HepG2 (cell line): ENCODE results near the gene BIRC5. TPM values are rescaled to one million over a fixed set of nuclear protein-coding genes. Genes with fewer than 3 reads are reported as not detected.

Source experiments
- EHMT2 ChIP-seq: fragments of 200-600 bp; sonication (generic); IDR thresholded peaks from 2 replicates; pipeline ENCODE4 v1.7.0; 2017; ENCODE audit warnings: antibody characterized with exemption, low read depth, low read length, borderline replicate concordance
- ELK4 ChIP-seq: sonication (generic); formaldehyde crosslinking; IDR thresholded peaks from 2 replicates; pipeline ENCODE4 v1.9.0; 2021; ENCODE audit warnings: missing genetic modification reagents, borderline replicate concordance
- ETV5 ChIP-seq: IDR thresholded peaks from 2 replicates; pipeline ENCODE4 v1.6.1; 2018; ENCODE audit warnings: missing biosample characterization, missing genetic modification reagents, inconsistent platforms, borderline replicate concordance
- KLF16 ChIP-seq, 2 experiments: sonication (generic) in 1 of 2; formaldehyde crosslinking in 1 of 2; IDR thresholded peaks; 2 replicates each; pipeline versions ENCODE4 v1.6.1 to v1.8.0; 2016 to 2023; ENCODE audit warnings: missing genetic modification reagents in 2 of 2, missing compliant biosample characterization in 1 of 2
- MAFG ChIP-seq: sonication (generic); formaldehyde crosslinking; IDR thresholded peaks from 2 replicates; pipeline ENCODE4 v1.5.1; 2020; ENCODE audit warnings: mild to moderate bottlenecking, missing genetic modification reagents
- MLXIP ChIP-seq: sonication (generic); formaldehyde crosslinking; IDR thresholded peaks from 2 replicates; pipeline ENCODE4 v1.9.0; 2021; ENCODE audit warnings: missing genetic modification reagents, borderline replicate concordance
- MTA3 ChIP-seq: sonication (generic); formaldehyde crosslinking; IDR thresholded peaks from 2 replicates; pipeline ENCODE4 v1.4.0; 2020; ENCODE audit warnings: missing genetic modification reagents
- MYNN ChIP-seq: sonication (generic); formaldehyde crosslinking; IDR thresholded peaks from 2 replicates; pipeline ENCODE4 v1.4.0; 2020; ENCODE audit warnings: mild to moderate bottlenecking, low read depth, missing genetic modification reagents
- NONO ChIP-seq, 2 experiments: fragments of 450-650 bp in 1 of 2; sonication (generic) in 1 of 2; formaldehyde crosslinking in 1 of 2; IDR thresholded peaks in 1 of 2; conservative IDR thresholded peaks in 1 of 2; 2 replicates each; pipeline versions ENCODE4 v1.6.1 to v1.8.0; 2017 to 2022; ENCODE audit warnings: mild to moderate bottlenecking in 1 of 2, missing genetic modification reagents in 1 of 2, moderate library complexity in 1 of 2
- PAX8 ChIP-seq: sonication (generic); formaldehyde crosslinking; IDR thresholded peaks from 2 replicates; pipeline ENCODE4 v1.8.0; 2022; ENCODE audit warnings: mild to moderate bottlenecking, missing genetic modification reagents, borderline replicate concordance
- SNAPC5 ChIP-seq: sonication (generic); formaldehyde crosslinking; IDR thresholded peaks from 2 replicates; pipeline ENCODE4 v1.8.1; 2023; ENCODE audit warnings: mild to moderate bottlenecking, missing genetic modification reagents, borderline replicate concordance
- SRSF4 ChIP-seq: fragments of 200-400 bp; formaldehyde crosslinking; IDR thresholded peaks from one replicate; pipeline ENCODE4 v1.6.1; 2018; ENCODE audit warnings: mild to moderate bottlenecking, low read depth, low read length, moderate library complexity; ENCODE audit not compliant: poor library complexity, severe bottlenecking
- ZBTB37 ChIP-seq: sonication (generic); formaldehyde crosslinking; IDR thresholded peaks from 2 replicates; pipeline ENCODE4 v1.4.0; 2020; ENCODE audit warnings: mild to moderate bottlenecking, missing genetic modification reagents
- ZNF33A ChIP-seq: sonication (generic); formaldehyde crosslinking; IDR thresholded peaks from 2 replicates; pipeline ENCODE4 v1.5.1; 2020; ENCODE audit warnings: missing genetic modification reagents, mild to moderate bottlenecking, moderate library complexity, borderline replicate concordance
- ZNF446 ChIP-seq: sonication (generic); formaldehyde crosslinking; IDR thresholded peaks from 2 replicates; pipeline ENCODE4 v1.5.0; 2020; ENCODE audit warnings: mild to moderate bottlenecking, missing genetic modification reagents
- ZNF557 ChIP-seq: sonication (generic); formaldehyde crosslinking; IDR thresholded peaks from 2 replicates; pipeline ENCODE4 v1.4.0; 2020; ENCODE audit warnings: missing genetic modification reagents
- ZNF772 ChIP-seq: sonication (generic); formaldehyde crosslinking; IDR thresholded peaks from 2 replicates; pipeline ENCODE4 v1.5.0; 2020; ENCODE audit warnings: mild to moderate bottlenecking, missing genetic modification reagents
- ZNF784 ChIP-seq: sonication (generic); formaldehyde crosslinking; IDR thresholded peaks from 2 replicates; pipeline ENCODE4 v1.5.1; 2020; ENCODE audit warnings: missing genetic modification reagents, mild to moderate bottlenecking, borderline replicate concordance
- polyA plus RNA-seq, 8 experiments: library from polyadenylated mRNA; depleted of rRNA in 3 of 8; stranded (reverse) in 7 of 8; unstranded in 1 of 8; fragments of >200 nt; fragmentation: Illumina TruSeq in 4 of 8; extraction: Trizol in 4 of 8; gene quantifications; 2 replicates each; pipeline versions ENCODE4 v1.2.1 to v1.2.3, GENCODE V29; 2011 to 2016; ENCODE audit warnings: low read depth in 4 of 8, missing spikeins in 1 of 8, mixed read lengths in 1 of 8; ENCODE audit not compliant: insufficient read depth in 1 of 8
- total RNA-seq, 5 experiments: library from RNA; depleted of rRNA; stranded (reverse); fragments of >200 nt; fragmentation: Illumina TruSeq; extraction: Trizol; gene quantifications; 2 replicates each; pipeline ENCODE4 v1.2.3, GENCODE V29; 2016; ENCODE audit warnings: low read depth in 1 of 5

BIRC5 gene
- total and polyA plus RNA-seq, 2 of the 13 experiments (the other 11 are each of a cell fraction or from before 2014, with no cell fraction given): 30.3 to 135 TPM

GRCh38 chr17:78250891-78251772, 37.1 kb downstream of the BIRC5 start (continued):
- TF ChIP-seq ELK4 (CRISPR knock-in tag) (no peak), EHMT2 (no peak), ZNF772 (CRISPR knock-in tag) (peak; percentile 73; the same call in 1 of the 2 replicates), ZNF557 (CRISPR knock-in tag) (no peak), ETV5 (peak; percentile 66; the same call in 1 of the 2 replicates), PAX8 (no peak), MAFG (no peak), ZNF784 (CRISPR knock-in tag) (0 out of 2 replicates have a peak, but pooled peaks have one; percentile 52), ZBTB37 (peak; percentile 72; the same call in 1 of the 2 replicates), ZNF33A (no peak), MTA3 (CRISPR knock-in tag) (no peak), SRSF4 (no peak), MYNN (CRISPR knock-in tag) (peak; percentile 92; the same call in 1 of the 2 replicates), ZNF446 (CRISPR knock-in tag) (no peak), KLF16 (CRISPR knock-in tag; IDR thresholded peaks at IDR 0.05) (peak in 1 of 2 experiments; percentile 87; a peak in 2 of 4 replicates), MLXIP (CRISPR knock-in tag) (no peak), SNAPC5 (CRISPR knock-in tag) (no peak), NONO (IDR thresholded peaks at IDR 0.05) (no peak), NONO (CRISPR knock-in tag; conservative IDR thresholded peaks at IDR 0.05) (no peak)
